GM18519 (cell line): ENCODE data around the gene SPRN.
"Not testable (repeated sequence)": the region's sequence is repeated elsewhere in the genome, so short reads cannot be mapped to it uniquely, and the experiment has no call there.

Source experiments
- ATAC-seq: cut with Tn5 transposase; IDR thresholded peaks from one replicate; pipeline ENCODE4 v1.9.1; 2021; ENCODE audit warnings: mild to moderate bottlenecking, moderate library complexity; ENCODE audit not compliant: unreplicated experiment, low FRiP score

SPRN gene, protein sequence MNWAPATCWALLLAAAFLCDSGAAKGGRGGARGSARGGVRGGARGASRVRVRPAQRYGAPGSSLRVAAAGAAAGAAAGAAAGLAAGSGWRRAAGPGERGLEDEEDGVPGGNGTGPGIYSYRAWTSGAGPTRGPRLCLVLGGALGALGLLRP

DNA sequence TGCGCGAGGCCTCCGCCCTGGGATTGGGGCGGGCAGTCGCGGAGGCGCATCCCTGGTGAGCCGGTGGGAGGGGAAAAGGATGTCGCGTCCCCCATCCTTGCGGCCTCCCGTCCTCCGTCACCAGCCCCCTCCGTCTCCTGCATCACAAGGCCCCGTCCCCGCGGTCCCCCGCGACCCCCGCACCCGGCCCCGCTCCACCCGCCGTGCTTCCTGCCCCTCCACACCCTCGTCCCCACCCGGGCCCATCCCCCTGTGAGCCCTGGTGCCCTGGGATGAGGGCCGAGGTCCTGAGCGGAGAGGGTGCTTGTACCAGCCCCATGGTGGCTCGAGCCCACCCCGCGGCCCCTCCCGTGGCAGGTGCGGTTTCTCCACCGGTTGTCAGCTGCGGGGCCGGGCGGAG, at the start of gene SPRN:
TSS of gene SPRN (minus strand) at position 25 of the 400 bp plus-strand sequence. CDS start 944 bp downstream, outside the sequence.
- ATAC-seq: not testable (repeated sequence)

DNA sequence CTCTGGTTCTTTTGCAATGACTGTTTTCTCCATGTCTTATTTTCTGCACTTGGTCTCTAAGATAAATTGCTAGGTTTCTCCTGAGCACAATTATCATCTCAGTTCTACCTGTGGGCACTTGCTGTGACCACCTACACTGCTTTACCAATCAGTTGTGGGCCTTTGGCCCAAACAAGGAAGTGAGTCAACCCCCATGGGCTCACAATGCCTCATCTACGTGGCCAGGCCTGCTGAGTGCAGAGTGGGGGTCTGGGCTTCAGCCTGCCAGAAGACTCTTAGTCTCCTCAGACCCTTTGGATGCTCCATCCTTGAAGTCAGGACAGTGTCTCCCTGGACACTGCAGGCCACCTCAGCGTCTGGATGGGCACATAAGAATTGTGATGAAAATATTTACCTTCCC, 49.6 kb upstream of the SPRN start:
- ATAC-seq: no peak

- no peak for ATAC-seq
These were observed 48.8 kb upstream of the SPRN start for GRCh38 chr10:133473270-133473669.

DNA sequence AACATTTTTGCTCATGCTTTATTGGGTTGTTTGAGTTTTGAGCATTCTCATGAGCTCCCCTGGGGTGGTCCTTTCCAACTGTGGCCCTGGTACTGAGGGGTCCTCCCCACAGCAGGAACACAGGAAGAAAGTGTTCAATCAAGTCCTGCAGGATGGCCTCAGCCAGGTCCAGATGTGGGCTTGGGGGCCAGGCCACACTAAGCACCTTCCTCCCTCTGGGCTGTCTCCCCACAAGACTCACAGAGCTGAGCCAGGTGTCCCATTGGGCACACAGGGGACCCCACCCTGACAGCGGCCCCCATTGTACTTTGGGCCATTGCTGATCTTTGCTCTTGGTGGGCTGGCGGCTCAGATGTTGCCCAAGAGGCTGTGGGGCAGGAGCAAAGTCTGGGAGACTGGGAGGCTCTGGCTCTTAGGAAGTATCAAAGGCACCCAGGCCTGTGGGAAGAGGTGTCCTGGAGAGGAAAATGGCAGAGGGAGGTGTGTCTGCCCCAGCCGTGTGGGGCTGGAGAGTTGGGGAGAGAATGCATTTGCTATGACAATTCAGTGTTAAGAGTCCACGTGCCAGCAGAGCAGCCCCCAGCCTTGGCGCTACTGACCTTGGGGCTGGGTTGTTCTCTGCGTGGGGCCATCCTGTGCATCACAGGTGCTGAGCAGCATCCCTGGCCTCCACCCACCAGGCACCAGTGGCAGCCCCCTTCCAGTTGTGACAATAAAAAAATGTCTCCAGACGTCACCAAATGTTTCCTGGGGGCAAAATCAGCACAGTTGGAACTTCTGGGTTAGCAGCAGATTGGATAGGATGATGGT, 47.1 kb upstream of the SPRN start:
- no peak for ATAC-seq

- not testable (repeated sequence) for ATAC-seq
These were observed 44.8 kb upstream of the SPRN start for GRCh38 chr10:133469205-133469604.

- ATAC-seq: no peak
These were observed 43.0 kb upstream of the SPRN start for GRCh38 chr10:133467286-133467911.

GRCh38 chr10:133466683-133467275, 42.4 kb upstream of the SPRN start:
- ATAC-seq: no peak

DNA sequence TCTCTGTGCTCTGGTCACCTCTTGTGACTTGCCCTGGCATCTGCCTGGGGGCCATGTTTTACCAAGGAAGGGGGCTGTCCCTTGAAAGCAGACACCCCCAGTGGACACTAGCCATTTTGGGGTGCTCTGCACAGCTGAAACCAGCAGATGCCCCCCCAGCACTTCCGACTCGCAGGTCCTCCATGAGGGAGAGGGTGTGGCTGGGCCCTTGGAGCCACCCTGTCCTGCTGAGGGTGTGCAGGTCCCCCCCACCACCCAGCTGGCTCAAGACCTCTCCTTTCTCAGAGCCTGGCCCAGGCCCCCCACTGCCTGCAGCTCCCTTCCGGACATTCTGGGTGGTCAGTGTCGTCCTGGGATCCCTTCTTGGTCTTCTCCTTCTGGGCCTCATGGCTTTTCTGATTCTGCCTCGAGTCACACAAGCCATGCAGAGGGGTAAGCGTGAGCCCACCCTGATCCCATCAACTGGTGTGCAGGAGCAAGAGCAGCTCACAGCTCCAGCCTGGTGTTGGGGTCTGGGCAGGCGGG, 41.6 kb upstream of the SPRN start:
- no peak for ATAC-seq

DNA sequence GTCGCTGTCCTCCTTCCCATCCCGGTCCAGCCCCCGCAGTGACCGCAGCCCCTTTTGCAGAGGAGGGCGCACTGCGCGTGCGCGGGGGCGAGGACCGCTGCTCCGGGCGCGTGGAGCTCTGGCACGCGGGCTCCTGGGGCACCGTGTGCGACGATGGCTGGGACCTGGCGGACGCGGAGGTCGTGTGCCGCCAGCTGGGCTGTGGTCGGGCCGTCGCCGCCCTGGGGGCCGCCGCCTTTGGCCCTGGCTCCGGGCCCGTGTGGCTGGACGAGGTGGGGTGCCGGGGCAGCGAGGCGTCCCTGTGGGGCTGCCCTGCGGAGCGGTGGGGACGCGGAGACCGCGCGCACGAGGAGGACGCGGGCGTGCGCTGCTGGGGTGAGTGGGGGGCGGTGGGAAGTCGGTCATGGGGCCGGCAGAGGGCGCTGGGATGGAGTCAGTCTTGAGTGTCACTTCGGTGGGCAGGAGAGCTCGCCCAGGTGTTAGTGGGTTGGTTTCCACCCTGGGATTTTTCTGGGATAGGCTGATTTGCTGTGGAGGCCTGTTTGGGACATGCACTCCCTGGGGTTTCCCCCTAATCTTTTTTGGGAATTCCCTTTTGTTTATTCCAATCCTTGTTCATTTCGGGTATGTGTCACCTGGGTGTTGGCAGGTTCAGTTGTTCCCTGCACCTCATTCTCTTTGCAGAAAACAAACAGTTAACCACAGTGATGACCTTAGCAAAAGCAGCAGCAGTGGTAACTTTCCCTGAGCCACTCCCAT, 40.9 kb upstream of the SPRN start:
- ATAC-seq: no peak

DNA sequence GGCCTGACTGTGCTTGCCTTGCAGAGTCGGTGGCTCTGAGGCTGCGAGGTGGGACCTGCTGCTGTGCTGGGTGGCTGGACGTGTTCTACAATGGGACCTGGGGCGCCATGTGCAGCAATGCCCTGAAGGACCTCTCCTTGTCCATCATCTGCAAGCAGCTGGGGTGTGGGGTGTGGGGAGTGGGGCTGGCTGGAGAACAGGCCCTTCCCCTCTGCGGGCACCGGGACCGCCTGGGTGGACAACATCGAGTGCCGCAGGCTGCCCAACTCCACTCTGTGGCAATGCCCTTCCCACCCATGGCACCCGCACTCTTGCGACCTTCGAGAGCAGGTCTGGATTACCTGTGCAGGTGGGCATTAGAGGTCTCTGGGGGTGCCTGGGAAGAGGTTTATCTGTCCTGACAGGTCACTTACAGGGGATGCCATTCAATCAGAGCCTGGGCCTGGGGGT, 40.2 kb upstream of the SPRN start:
- ATAC-seq: no peak

GRCh38 chr10:133462512-133463305, 38.3 kb upstream of the SPRN start:
- ATAC-seq: no peak

DNA sequence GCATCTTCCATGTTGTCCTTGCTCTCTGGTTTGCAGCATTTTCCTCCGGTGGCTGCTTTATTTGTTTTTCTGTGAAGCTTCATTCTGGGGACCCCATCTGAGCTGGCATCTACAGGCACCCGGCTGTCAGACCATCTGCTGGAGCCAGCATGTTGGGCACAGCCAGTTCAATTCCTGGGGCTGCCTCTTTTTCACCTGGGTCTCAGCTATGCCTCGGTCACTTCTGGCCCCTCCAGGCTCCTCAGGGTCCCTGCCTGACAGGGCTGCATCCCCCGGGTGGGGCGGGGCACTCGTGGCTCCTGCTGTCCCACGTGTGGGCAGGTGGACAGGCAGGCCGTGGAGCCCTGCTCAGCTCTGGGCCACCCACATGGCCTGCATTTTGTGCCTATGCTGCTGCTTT, 37.4 kb upstream of the SPRN start:
- no peak for ATAC-seq

GRCh38 chr10:133461027-133461426, 36.6 kb upstream of the SPRN start:
- ATAC-seq: no peak

DNA sequence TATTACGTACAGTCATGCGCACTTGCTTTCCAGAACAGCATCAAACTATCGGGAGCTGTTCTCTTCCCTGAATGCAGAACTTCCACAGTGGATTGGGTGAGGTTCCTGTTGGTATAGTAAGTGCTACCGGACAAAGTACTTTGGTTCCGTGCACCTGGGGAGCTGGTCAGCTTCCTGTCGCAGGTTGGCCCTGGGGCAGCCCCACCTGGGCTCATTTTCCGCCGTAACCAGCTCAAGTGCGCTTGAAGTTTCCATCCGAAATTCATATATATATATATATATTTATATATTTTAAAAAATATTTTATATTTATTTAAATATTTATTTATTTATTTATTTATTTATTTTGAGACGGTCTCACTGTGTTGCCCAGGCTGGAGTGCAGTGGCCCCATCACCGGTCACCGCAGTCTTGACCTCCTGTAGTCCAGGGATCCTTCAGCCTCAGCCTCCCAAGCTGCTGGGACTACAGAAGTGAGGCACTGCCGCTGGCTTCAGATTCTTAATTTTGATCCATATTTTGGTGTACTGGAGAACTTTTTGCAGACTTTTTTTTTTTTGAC, 35.9 kb upstream of the SPRN start:
- no peak for ATAC-seq

DNA sequence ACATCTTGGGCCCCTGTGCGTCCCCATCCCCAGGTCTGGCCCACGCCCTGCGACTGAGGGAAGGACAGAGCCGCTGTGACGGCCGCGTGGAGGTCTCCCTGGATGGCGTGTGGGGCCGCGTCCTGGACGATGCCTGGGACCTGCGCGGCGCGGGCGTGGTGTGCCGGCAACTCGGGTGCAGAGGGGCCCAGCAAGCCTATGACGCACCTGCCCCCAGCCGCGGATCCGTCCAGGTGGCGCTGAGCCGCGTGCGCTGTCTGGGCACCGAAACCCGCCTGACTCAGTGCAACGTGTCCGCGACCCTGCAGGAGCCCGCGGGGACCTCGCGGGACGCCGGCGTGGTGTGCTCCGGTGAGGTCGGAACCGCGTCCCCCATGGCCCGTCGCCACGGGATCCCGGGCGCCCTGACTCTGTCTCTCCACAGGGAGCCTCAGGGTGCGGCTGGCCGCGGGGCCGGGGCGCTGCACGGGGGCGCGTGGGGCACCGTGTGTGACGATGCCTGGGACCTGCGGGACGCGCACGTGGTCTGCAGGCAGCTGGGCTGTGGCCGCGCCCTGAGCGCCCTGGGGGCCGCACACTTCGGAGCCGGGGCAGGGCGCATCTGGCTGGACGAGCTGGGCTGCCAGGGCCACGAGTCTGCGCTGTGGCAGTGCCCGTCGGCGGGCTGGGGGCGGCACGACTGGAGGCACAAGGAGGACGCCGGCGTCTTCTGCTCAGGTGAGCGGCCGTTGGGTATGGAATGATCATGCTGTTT, 35.2 kb upstream of the SPRN start:
- ATAC-seq: no peak

- ATAC-seq: no peak
These were observed 34.5 kb upstream of the SPRN start for GRCh38 chr10:133458710-133459453.

GRCh38 chr10:133458021-133458709, 33.7 kb upstream of the SPRN start:
- ATAC-seq: no peak
